Mesothelial cell of epicardium (in vitro differentiated cells): Measurements from ENCODE around the gene PALM3. TPM values are rescaled to one million over a fixed set of nuclear protein-coding genes. Genes with fewer than 3 reads are reported as not detected.

Source experiments
- DNase-seq, 2 experiments: peaks; one replicate each; pipeline ENCODE4 v3.0.0; 2021; ENCODE audit warnings: low spot score in 2 of 2; ENCODE audit not compliant: unreplicated experiment in 2 of 2
- H3K27ac Mint-ChIP-seq: 2 replicates; pipeline ENCODE4 v1.8.0; 2021; ENCODE audit warnings: mixed read lengths
- H3K27me3 Mint-ChIP-seq: 2 replicates; pipeline ENCODE4 v1.8.0; 2021; ENCODE audit warnings: low read depth, mixed read lengths
- H3K36me3 Mint-ChIP-seq: 2 replicates; pipeline ENCODE4 v1.8.0; 2021; ENCODE audit warnings: mixed read lengths
- H3K4me1 Mint-ChIP-seq: 2 replicates; pipeline ENCODE4 v1.8.0; 2021; ENCODE audit warnings: mixed read lengths
- H3K4me3 Mint-ChIP-seq: 2 replicates; pipeline ENCODE4 v1.8.0; 2021; ENCODE audit warnings: mild to moderate bottlenecking, moderate library complexity, mixed read lengths
- H3K9me3 Mint-ChIP-seq: 2 replicates; pipeline ENCODE4 v1.8.0; 2021; ENCODE audit warnings: mixed read lengths
- CTCF ChIP-seq: fragments of 200-600 bp; sonication (generic); IDR thresholded peaks from one replicate; pipeline ENCODE4 v1.5.0; 2021; ENCODE audit warnings: antibody characterized with exemption; ENCODE audit not compliant: unreplicated experiment
- total RNA-seq: library from RNA; stranded (reverse); gene quantifications from 3 replicates; pipeline ENCODE4 v1.2.1, GENCODE V29; 2021

Gene PALM3
- total RNA-seq, 1 donor from 2014 or later, result 2.4 TPM

- peaks cover 9% of the 10 kb centered on the region for H3K36me3 Mint-ChIP-seq
- no peak overlapping the region for H3K4me3 Mint-ChIP-seq
- H3K27ac Mint-ChIP-seq, result no peak overlapping the region
- no peaks in the 10 kb centered on the region for H3K4me1 Mint-ChIP-seq
- no peak for DNase-seq
- TF ChIP-seq CTCF, result no peak
- no peaks in the 10 kb centered on the region for H3K27me3 Mint-ChIP-seq
- H3K9me3 Mint-ChIP-seq, result no peaks in the 10 kb centered on the region
Observed at GRCh38 chr19:14105680-14106079, 43.8 kb upstream of the PALM3 start.

DNA sequence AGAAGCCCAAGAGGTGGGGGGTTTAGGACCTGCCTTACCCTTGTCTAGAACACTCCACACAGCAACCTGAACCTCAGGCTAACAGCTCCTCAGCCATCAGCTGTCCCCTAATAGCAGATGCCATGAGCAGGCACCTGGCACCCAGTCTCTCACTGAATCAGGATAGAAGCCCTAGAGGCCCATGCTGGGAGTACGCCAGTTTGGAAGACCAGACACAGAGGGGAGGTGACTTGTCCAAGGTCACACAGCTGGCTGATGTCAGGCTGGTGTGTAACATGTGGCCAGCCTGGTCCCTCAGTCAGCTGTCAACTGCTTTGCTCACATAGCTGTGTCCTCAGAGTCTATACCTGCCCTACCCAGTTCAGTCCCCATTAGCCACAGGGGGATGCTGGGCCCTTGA is 41.4 kb upstream of the PALM3 start:
- no peak for DNase-seq
- peaks cover 11% of the 10 kb centered on the region for H3K36me3 Mint-ChIP-seq
- no peaks in the 10 kb centered on the region for H3K9me3 Mint-ChIP-seq
- H3K27ac Mint-ChIP-seq, result no peak overlapping the region
- H3K27me3 Mint-ChIP-seq, result no peaks in the 10 kb centered on the region
- TF ChIP-seq CTCF, result no peak
- no peak overlapping the region for H3K4me3 Mint-ChIP-seq
- no peaks in the 10 kb centered on the region for H3K4me1 Mint-ChIP-seq

DNA sequence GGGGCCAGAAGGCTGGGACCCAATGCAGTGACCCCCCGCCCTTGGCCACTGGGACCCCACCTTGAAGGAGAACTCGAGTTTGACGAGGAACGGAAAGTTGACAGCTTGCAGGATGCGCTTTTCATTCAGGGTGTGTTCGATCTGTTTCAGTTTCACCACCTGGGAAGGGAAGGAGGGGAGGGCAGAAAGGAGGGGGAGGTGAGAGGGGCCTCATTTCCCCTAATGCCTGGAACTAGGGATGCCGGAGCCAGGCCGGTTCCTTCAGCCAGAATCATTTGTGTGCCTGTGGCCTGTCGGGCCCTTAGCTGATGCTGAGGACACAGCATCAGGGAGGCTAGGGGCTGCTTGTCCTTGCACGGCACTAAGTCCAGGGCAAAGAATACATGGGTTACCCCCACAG is 40.9 kb upstream of the PALM3 start:
- H3K27ac Mint-ChIP-seq, result no peak overlapping the region
- no peaks in the 10 kb centered on the region for H3K4me1 Mint-ChIP-seq
- peaks cover 11% of the 10 kb centered on the region for H3K36me3 Mint-ChIP-seq
- no peak for DNase-seq
- no peaks in the 10 kb centered on the region for H3K9me3 Mint-ChIP-seq
- no peaks in the 10 kb centered on the region for H3K27me3 Mint-ChIP-seq
- no peak for TF ChIP-seq CTCF
- no peak overlapping the region for H3K4me3 Mint-ChIP-seq

DNA sequence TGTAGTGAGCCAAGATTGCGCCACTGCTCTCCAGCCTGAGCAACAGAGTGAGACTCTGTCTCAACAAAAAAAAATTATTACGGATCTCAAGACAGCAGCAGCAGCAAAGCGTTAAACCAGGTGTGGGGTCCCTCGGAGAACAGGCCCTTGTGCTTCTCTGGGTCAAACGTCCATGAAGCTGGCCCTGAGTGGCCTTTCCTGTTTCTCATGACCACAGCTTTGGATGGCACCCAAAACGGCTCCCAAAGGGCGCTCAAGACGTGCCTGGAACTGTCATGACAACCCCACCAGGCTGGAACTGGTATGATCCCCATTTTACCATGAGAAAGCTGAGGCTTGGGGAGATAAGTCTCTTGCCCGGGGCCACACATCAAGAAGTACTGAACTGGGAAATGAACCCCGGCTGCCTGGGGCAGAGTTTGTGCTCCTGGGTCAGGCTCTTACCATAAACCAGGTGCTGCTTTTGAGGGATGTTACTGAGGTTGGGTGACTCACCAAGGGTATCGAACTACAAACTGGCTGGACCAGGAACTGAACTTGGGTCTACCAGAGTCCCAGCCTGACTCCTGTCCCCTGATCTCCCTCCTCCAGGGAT is 40.3 kb upstream of the PALM3 start:
- Mint-ChIP-seq H3K9me3 (no peaks in the 10 kb centered on the region), H3K27me3 (no peaks in the 10 kb centered on the region), H3K4me1 (no peaks in the 10 kb centered on the region), H3K27ac (no peak overlapping the region), H3K4me3 (no peak overlapping the region), H3K36me3 (peaks cover 13% of the 10 kb centered on the region)
- no peak for DNase-seq
- TF ChIP-seq CTCF, result no peak

DNA sequence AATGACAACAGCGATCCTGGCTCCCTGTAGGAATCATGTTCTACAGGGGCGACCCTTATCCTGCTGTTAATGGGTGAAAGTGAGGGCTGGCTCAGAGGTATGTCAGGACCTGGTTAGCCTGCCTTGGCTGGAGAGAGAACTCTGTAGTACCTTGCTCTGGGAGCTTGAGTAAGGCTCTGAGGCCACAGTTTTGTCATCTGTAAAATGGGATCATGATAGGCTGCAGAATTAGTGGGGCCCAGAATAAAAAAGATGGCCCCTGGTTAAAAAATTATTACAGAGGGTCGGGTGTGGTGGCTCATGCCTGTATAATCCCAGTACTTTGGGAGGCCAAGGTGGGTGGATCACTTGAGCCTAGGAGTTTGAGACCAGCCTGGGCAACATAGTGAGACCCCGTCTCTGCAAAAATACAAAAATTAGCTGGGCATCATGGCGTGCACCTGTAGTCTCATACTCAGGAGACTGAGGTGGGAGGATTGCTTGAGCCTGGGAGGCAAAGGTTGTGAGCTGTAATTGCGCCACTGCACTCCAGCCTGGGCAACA is 39.2 kb upstream of the PALM3 start:
- H3K4me3 Mint-ChIP-seq, result no peak overlapping the region
- no peaks in the 10 kb centered on the region for H3K27me3 Mint-ChIP-seq
- TF ChIP-seq CTCF, result no peak
- H3K4me1 Mint-ChIP-seq, result no peaks in the 10 kb centered on the region
- peaks cover 19% of the 10 kb centered on the region for H3K36me3 Mint-ChIP-seq
- H3K27ac Mint-ChIP-seq, result no peak overlapping the region
- H3K9me3 Mint-ChIP-seq, result no peaks in the 10 kb centered on the region
- no peak for DNase-seq
